ENCODE measurements around the gene ADNP2. TPM values are rescaled to one million over a fixed set of nuclear protein-coding genes. Genes with fewer than 3 reads are reported as not detected.
"Not testable (repeated sequence)": the region's sequence is repeated elsewhere in the genome, so short reads cannot be mapped to it uniquely, and the experiment has no call there.

Gene ADNP2
- polyA plus RNA-seq, 3 donors: 24.4 to 25.5 (median 24.7) TPM

DNA sequence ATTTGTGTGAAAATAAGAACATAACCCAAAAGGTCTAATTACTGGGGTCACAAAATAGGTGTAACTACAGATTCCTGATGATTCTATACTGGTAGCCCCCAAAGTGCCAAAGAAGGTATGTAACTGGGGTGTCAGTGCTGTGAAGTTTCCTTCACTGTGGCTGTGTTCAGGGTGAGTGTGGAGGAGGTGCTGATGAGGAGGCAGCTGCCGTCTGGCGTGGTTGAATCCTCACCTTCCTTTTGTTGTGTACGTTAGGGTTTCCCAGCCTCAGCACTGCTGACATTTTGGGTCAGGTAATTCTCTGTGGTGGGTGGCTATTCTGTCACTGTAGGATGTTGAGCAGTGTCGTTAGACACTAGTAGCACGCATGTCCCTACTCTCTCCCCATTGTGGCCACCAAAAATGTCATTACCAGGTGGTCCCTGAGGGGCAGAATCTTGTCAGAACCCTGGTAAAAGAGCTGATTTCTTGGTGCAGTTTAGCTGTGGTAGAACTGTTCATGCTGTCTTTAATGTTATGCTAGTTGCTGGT lies 31.5 kb downstream of the ADNP2 start:
- no peak for DNase-seq (ENCODE audit: low read depth in 3 of 3, low spot score in 2 of 3)

GRCh38 chr18:80143881-80144280 lies 34.8 kb downstream of the ADNP2 start:
- no peak for DNase-seq (ENCODE audit: low read depth in 3 of 3, low spot score in 2 of 3)

DNA sequence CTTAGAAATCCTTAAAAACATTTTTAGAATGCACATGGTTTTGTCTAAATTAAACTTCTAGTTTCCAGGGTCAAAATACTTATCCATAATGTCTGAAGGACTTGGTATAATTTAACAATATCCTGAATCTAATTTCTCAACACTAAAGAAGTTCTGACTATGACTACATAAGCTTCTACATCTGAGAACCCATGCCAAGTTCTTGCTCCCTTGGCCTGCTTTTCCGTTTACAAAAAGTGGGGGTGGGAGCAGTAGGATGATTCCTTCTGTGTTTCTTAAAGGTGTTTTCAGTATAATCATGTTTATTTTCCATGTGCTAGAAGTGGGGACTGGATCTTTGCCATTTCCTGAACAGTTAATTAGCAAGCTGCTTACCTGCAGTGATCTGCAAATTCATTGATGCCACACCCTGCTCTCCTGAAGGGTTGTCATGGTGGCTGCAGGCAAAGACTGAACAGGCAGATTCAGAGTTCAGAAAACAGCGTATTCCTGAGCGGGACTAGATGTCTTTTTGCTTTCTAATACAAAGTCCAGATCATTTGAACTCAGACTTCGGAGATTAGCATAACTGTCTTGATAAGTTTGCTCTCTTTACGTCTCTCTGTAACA lies 36.2 kb downstream of the ADNP2 start:
- DNase-seq (ENCODE audit: low read depth in 3 of 3, low spot score in 2 of 3): no peak

GRCh38 chr18:80147037-80147417 lies 38.0 kb downstream of the ADNP2 start:
- DNase-seq (ENCODE audit: low read depth in 3 of 3, low spot score in 2 of 3): no peak

DNA sequence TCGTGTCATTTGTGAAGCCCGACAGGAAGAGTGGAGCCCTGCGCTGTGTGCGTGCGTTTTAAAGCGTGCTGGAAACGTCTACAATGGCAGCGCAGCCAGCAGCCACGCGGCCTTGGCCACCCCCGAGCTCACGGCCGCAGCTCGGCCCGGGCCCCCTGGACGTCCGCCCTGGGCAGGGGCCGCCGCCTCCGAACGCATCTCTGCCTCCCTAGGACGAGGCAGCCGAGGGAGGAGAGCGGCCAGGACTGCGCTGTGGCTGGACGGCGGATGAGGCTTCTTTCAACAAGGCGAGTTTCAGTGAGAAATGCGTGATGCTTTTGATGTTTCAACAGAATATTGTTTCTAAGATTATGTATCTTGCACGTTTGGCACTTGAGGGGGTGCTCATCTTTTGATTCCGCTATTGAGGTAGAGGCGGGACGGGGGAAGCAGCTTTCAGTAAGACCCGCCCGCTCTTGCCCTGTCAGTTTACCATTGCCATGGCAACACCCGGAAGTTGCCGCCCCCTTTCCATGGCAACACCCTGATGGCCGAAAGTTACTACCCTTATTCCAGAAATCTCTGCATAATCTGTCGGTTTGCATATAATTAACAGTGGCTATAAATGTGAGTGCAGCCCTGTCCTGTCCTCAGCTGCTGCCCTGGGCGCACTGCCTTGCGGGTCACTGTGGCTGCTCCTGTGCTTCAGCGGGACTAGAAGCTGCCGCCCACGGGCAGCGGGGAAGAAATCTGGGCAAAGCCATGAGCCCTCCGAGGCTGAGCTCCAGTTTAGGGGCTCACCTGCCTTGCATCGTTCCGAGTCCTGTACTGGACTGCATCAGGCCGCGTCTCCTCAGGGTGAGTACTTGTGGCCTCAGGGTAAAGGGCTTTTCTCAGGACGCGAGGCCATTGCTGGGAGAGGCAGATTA lies 38.6 kb downstream of the ADNP2 start:
- peak; percentile 73 to 81 (median 80) for DNase-seq (ENCODE audit: low read depth in 3 of 3, low spot score in 2 of 3)

DNA sequence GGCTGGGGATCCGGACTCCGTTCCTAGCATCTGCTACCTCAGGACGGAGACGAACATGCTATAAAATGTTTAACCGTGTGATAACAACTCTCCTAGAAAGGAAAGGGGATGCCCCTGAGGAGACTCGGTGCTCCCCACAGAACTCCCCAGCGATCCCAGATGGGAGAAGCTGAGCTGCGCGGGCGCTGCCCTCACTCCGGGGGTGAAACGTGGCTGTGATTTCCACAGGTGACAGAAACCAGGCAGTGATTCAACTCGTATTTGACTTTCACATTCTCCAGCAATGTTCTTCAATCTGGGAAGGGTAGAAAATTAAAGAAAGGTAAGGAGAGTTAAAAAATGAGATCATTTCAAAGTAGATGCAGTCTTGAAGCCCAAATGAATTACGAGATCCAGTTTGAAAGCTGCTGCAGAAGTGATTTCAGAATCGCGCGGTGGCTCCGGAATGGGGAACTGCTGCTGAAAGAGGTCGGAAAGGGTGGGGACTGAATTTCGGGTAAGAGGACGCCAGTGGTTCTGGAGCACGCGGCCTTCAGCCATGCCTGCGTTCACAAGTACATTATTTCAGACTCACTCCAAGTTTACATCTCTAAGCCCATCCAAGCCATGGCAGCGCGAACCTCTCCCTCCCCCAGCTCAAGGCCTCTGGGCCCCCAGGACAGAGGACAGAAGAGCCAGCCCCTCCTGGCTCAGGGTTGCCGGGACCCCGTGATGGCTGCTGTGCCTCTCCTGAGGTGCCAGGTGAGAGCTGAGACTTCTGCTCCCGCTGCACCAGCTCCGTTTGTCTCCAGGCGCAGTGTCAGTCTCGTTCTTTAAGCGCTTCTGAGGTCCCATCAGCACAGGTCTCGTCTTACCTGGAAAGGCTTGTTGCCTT lies 39.5 kb downstream of the ADNP2 start:
- no peak for DNase-seq (ENCODE audit: low read depth in 3 of 3, low spot score in 2 of 3)

GRCh38 chr18:80149667-80150066 lies 40.6 kb downstream of the ADNP2 start:
- no peak for DNase-seq (ENCODE audit: low read depth in 3 of 3, low spot score in 2 of 3)

DNA sequence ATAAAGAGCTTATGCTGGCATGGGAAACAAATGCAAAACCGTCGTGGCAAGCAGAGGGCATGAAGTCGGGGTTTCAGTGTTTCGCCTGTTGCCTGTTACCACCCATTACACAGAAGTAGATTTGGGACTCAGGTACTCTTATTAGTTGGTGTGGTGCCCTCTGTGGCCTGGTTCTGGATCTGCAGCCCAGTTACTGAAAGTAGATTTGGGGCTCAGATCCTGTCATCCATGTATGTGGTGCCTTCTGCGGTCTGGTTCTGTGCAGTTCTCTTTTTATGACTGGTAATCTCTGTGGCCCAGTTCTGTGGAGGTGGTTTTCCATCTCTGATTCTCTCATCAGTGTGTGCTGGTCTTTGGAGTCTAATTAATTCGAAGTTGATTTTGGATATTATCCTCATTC lies 45.2 kb downstream of the ADNP2 start:
- DNase-seq (ENCODE audit: low read depth in 3 of 3, low spot score in 2 of 3): no peak

GRCh38 chr18:80157708-80158343 lies 48.8 kb downstream of the ADNP2 start:
- DNase-seq (ENCODE audit: low read depth in 3 of 3, low spot score in 2 of 3): peak in 1 of 3 donors; percentile 64

GRCh38 chr18:80158365-80158764 lies 49.3 kb downstream of the ADNP2 start:
- no peak for DNase-seq (ENCODE audit: low read depth in 3 of 3, low spot score in 2 of 3)

DNA sequence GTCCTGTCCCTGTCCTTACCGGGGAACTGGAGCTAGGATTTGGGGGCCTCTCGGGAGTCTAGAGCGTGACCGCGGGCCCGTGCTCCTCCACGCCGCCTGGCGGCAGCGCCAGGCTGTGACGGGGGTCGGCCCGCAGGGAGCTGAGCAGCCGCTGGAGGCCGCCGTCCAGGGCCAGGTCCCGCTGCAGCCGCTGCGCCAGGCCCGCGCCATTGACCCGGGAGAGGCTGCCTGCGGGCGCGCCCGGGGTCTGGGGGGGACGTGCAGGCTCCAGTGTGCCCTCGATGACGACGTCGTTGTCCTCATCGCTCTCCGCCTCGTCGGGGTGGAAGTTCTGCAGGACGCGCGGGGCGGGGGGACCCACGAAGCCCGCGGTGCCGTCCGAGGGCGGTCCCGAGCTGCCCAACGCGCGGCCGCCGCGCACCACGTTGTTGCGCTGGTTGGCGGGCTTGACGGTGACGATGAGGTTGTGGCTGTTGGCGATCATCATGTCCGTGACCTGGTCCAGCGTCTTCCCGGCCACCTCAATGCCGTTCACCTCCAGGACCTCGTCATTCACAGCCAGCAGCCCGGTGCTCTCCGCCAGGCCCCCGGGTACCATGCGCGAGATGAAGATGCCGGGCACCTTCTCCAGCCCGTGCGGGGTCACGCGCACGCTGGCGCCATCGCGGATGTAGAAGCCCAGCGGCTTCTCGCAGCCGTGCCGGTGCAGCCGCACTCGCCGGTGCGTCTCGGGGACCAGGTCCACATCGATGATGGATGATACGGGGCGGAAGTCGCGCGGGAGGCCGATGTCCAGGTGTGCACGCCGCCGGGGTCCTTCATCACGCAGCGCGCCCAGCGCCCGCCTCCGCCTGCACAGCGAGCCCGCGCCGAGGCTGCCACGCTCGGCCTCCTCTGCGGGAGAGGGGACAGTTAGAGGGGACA lies 50.9 kb downstream of the ADNP2 start:
- peak in 1 of 3 donors; percentile 26 for DNase-seq (ENCODE audit: low read depth in 3 of 3, low spot score in 2 of 3)

GRCh38 chr18:80161781-80162417 lies 52.8 kb downstream of the ADNP2 start:
- DNase-seq (ENCODE audit: low read depth in 3 of 3, low spot score in 2 of 3): no peak

DNA sequence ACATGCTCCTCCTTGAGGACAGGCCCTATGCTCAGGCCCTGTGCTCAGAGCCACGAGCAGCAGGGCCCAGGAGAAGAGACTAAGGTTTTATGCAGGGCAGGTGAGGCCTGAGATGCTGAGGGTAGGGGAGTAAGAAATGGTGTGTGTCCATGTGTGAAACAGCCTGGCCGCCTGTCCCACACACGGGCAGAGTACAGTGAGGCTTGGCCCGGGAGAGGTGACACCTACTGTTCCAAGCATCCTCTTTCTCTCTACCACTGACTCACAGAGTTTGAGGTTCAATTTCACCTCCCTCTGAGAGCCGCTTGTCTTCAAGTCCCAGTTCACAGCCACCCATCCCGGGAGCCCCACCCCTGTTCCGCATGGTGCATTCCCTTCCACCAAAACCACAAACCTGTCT lies 54.1 kb downstream of the ADNP2 start:
- DNase-seq (ENCODE audit: low read depth in 3 of 3, low spot score in 2 of 3): no peak

DNA sequence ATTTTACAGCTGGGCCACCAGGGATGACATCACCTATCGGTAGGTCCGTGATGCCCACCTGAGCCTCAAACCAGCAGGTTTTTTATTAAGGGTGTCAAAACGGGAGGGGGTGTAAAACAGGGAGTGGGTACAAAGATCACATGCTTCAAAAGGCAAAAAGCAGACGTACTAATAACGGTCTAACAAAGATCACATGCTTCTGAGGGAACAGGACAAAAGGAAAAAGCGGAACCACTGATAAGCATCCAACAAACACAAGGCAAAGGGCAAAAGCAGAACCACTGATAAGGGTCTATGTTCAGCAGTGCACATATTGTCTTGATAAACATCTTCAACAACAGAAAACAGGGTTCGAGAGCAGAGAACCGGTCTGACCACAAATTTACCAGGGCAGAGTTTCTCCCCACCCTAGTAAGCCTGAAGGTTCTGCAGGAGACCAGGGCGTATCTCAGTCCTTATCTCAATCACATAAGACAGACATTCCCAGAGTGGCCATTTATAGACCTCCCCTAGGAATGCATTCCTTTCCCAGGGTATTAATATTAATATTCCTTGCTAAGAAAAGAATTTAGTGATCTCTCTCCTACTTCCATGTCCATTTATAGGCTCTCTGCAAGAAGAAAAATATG lies 55.8 kb downstream of the ADNP2 start:
- DNase-seq (ENCODE audit: low read depth in 3 of 3, low spot score in 2 of 3): not testable (repeated sequence)

- no peak for DNase-seq (ENCODE audit: low read depth in 3 of 3, low spot score in 2 of 3)
Measured at GRCh38 chr18:80166240-80166639, 57.2 kb downstream of the ADNP2 start.

DNA sequence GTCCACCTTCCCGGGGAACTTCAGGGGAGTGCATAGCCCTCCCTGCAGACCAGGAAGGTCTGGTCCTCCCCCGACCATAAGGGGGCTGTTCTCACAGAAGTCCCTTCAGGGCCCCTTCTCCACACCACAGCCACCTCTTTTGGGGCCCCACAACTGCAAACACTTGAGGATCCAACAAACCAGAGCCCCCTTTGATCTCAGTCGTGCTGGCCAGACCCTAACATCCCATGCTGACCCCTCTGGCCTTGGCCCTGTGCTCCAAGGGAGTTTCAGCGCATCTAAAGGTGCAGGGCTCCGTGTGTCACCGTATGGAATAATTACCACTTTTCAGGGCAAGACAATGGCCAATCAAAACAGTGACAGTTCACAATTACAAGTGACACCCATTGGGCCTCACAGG lies 57.7 kb downstream of the ADNP2 start:
- DNase-seq (ENCODE audit: low read depth in 3 of 3, low spot score in 2 of 3): no peak

GRCh38 chr18:80167331-80167730 lies 58.3 kb downstream of the ADNP2 start:
- DNase-seq (ENCODE audit: low read depth in 3 of 3, low spot score in 2 of 3): no peak

- no peak for DNase-seq (ENCODE audit: low read depth in 3 of 3, low spot score in 2 of 3)
Measured at GRCh38 chr18:80167931-80168330, 58.9 kb downstream of the ADNP2 start.

Data from right renal cortex interstitium (tissue), 3 donors.